GM18505 (cell line): Measurements from ENCODE around the gene ASH1L.
"Not testable (repeated sequence)": the region's sequence is repeated elsewhere in the genome, so short reads cannot be mapped to it uniquely, and the experiment has no call there.

ENCODE experiments used
- ATAC-seq: cut with Tn5 transposase; IDR thresholded peaks from one replicate; pipeline ENCODE4 v1.9.1; 2021; ENCODE audit not compliant: unreplicated experiment
- POLR2A ChIP-seq: IDR thresholded peaks from 4 replicates; pipeline ENCODE4 v1.6.1; 2011; ENCODE audit warnings: borderline replicate concordance; ENCODE audit not compliant: insufficient read depth, insufficient read length; ENCODE audit errors: extremely low read depth

The ASH1L gene, protein sequence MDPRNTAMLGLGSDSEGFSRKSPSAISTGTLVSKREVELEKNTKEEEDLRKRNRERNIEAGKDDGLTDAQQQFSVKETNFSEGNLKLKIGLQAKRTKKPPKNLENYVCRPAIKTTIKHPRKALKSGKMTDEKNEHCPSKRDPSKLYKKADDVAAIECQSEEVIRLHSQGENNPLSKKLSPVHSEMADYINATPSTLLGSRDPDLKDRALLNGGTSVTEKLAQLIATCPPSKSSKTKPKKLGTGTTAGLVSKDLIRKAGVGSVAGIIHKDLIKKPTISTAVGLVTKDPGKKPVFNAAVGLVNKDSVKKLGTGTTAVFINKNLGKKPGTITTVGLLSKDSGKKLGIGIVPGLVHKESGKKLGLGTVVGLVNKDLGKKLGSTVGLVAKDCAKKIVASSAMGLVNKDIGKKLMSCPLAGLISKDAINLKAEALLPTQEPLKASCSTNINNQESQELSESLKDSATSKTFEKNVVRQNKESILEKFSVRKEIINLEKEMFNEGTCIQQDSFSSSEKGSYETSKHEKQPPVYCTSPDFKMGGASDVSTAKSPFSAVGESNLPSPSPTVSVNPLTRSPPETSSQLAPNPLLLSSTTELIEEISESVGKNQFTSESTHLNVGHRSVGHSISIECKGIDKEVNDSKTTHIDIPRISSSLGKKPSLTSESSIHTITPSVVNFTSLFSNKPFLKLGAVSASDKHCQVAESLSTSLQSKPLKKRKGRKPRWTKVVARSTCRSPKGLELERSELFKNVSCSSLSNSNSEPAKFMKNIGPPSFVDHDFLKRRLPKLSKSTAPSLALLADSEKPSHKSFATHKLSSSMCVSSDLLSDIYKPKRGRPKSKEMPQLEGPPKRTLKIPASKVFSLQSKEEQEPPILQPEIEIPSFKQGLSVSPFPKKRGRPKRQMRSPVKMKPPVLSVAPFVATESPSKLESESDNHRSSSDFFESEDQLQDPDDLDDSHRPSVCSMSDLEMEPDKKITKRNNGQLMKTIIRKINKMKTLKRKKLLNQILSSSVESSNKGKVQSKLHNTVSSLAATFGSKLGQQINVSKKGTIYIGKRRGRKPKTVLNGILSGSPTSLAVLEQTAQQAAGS (N-terminal part only)

DNA sequence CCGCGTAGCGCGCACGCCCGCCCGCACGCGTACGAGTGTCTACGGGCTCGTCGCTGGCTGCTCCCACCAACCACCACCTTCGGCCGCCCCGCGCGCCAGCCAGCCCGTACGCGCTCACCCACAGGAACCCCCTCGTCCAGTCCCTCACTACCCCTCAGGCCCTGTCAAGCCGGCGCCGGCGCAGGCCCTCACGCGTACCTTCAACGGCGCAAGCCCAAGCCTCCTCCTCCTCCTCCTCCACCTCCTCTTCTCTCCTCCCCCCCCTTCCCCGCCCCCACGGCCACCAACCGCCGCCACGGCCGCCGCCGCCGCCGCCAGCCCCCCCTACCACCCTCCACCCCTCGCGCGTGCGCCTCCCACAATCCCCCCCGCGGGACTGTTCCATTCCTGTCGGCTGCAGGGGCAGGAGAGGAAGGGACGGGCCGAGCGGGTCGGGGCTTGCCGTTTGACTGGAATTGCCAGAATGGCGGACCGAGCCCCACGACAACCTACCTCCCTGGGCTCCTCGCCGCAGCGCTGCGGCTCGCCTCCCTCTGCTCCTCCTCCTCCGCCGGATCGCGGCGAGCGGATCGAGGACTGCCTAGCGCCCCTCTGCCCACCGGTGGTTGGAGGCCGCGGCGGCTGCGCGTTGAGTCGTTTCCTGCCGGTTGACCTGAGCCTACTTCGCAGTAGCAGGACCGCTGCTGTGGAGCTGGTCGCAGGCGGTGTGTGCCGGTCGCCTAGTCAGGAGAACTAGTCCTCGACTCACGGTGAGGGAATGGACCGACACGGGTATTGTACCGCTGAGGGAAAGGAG, at the start of gene ASH1L:
Gene ASH1L, minus strand, starts transcription at position 223 of the 796 bp plus-strand sequence. CDS start 41,284 bp downstream, outside the sequence.
- ATAC-seq, result peak; percentile 71

DNA sequence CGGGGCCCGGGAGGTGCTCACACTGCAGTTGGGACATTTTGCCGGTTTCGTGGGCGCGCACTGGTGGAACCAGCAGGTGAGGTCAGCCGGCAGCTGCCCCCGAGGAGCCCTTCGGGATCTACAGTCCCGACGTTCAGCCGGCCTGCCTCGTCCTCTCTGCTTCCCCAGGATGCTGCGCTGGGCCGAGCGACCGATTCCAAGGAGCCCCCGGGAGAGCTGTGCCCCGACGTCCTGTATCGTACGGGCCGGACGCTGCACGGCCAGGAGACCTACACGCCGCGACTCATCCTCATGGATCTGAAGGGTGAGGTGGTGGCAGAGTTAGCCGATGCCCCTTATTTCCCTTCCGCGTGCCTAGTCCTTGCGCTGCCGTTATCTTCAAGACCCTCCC, 47.6 kb upstream of the ASH1L start:
- ATAC-seq, result peak; percentile 8

More for the DNA sequence above, at the start of gene ASH1L:
- TF ChIP-seq POLR2A, result peak; percentile 99

DNA sequence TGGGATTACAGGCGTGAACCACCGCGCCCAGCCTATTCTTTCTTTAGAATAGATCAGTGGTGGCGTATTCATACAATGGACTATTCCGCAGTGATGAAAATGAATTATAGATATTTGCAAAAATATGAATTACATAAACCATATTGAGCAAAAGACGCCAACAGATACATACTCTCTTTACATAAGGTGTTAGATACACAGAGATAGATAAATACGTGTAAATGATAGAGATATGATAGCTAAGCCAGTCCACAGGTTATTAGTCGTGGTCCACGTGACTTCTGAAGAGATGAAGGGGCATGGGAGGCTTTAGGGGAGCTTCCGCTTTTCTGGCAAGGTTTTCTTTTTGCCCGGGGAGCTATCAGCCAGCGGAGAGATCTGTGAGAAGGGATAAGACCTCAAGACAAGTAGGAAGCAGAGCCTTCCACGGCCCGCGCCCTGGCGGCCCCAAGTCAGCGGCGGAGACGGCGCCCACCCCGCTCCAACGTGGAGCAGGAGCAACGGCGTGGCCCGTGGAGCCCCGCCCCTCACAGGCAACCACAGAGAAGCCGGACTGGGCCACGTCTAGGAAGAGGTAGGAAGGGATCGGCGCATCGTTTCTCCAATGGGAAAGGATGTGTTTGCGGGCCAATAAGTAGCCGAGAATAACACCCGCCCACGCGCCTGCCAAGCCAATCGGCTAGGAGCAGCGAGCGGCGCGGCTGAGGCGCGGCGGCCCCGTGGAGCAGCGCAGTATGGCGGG, 47.1 kb upstream of the ASH1L start, which contains the start of gene MSTO1:
Gene MSTO1, plus strand, starts transcription at position 704 of the 742 bp plus-strand sequence. Its CDS starts 31 bp downstream, at position 735.
- peak; percentile 79 for TF ChIP-seq POLR2A
- peak; percentile 87 for ATAC-seq

DNA sequence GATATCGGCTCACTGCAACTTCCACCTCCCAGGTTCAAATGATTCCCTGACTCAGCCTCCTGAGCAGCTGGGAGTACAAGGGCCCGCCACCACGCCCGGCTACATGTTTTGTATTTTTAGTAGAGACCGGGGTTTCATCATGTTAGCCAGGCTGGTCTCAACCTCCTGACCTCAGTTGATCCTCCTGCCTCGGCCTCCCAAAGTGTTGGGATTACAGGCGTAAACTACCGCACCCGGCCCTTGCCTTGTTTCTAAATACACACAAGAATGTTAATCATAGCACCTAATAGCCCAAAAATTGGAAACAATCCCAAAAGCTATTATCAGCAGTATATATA, 46.3 kb upstream of the ASH1L start:
- ATAC-seq, result no peak
- TF ChIP-seq POLR2A, result no peak

DNA sequence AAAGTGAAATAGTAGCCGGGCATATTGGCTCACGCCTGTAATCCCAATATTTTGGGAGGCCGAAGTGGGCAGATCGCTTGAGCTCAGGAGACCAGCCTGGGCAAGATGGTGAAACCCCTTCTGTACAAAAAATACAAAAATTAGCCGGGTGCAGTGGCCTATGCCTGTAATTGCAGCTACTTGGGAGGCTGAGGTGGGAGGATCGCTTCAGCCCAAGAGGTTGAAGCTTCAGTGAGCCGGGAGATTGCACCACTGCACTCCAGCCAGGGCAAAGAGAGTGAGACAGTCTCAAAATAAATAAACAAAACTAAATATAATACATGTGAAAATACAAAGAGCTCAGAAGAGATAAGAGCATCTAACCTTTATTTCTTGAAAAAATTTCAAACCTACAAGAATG, 45.1 kb upstream of the ASH1L start:
- TF ChIP-seq POLR2A, result no peak
- no peak for ATAC-seq

DNA sequence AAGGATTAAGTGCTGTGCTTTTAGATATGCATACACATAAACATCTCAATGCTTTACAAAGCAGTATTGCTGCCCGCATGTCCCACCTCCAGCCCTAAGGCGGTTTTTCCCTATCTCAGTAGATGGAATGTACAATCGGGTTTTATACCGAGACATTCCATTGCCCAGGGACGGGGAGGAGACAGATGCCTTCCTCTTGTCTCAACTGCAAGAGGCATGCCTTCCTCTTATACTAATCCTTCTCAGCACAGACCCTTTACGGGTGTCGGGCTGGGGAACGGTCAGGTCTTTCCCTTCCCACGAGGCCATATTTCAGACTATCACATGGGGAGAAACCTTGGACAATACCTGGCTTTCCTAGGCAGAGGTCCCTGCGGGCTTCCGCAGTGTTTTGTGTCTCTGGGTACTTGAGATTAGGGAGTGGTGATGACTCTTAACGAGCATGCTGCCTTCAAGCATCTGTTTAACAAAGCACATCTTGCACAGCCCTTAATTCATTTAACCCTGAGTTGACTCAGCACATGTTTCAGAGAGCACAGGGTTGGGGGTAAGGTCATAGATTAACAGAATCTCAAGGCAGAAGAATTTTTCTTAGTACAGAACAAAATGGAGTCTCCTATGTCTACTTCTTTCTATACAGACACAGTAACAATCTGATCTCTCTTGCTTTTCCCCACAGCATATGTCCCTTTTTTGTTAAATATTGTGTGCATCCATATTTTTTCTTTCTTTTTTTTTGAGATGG, 37.4 kb upstream of the ASH1L start:
- not testable (repeated sequence) for ATAC-seq

DNA sequence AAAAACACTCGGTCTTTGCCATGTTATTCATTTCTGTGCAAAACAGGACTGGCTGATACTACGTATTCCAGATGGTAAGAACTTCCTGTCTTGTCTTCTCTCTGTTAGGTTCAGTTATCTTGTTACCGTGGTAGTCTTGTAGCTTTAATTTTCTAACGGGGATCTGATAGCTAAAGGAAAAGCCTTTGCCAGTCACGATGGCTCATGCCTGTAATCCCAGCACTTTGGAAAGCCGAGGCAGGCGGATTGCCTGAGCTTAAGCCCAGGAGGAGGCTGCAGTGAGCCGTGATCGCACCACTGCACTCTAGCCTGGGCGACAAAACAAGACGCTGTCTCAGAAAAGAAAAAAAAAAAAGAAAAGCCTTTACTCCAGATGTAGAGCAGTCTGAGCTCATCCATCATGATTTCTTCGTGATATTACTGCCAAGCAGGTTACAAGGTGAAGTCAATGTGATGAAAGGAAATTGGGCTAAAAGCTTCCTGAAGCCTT, 36.3 kb upstream of the ASH1L start:
- ATAC-seq, result no peak
- TF ChIP-seq POLR2A, result no peak

DNA sequence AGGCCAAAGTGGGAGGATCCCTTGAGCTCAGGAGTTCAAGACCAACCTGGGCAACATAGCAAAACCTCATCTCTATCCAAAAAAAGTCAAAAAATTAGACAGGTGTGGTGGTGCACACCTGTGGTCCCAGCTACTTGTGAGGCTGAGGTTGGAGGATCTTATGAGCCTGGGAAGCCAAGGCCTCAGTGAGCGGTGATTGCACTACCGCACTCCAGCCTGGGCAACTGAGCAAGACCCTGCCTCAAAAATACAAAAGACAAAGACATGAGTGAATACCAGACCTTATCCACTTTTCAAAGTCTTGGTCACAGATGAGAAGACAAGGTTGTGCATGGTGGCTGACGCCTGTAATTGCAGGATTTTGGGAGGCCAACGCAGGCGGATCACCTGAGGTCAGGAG, 34.3 kb upstream of the ASH1L start:
- ATAC-seq, result no peak
- TF ChIP-seq POLR2A, result no peak

DNA sequence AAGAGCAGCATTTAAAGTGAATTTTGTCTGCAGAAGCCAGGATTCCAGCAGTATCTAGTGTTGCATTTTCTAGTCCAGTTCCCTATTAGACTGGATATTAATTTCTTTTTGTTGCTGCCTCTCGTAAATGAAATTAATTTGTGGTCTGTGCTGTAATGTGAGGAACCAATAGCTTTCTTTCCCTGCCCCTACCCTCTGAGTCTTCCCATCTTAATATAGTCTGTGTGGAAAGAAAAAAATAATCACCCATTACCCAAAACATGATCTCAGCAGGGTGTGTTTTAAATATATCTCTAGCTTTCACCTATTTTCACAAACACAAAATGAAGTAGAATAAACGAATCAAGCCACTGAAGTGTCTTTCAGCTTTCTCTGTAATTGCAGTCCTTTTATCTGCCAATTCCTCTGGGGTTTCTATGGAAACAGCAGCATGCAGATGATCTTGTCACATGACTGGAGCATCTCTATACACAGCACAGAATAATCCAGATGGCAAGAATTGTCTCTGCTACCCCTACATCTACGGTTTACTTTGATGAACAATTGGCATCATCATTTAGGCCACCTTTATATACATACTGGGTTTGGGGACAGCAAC, 33.4 kb upstream of the ASH1L start:
- ATAC-seq, result not testable (repeated sequence)

DNA sequence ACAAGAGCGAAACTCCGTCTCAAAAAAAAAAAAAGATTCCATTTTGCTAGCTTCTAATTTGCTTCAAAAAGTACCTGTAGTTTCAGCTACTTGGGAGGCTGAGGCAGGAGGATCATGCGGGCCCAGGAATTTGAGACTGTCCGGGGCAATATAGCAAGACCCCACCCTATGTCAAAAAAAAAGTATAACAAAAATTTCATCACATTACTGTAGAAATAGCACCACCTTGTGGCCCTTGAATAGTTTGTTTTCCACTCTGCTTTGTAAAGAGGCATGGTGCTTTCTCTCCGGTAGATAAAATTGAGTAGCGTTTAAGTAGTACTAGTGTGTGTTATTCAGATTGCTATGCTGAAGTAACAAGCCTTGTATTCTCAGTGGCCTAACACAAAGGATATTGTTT, 29.2 kb upstream of the ASH1L start:
- ATAC-seq, result no peak
- TF ChIP-seq POLR2A, result no peak

DNA sequence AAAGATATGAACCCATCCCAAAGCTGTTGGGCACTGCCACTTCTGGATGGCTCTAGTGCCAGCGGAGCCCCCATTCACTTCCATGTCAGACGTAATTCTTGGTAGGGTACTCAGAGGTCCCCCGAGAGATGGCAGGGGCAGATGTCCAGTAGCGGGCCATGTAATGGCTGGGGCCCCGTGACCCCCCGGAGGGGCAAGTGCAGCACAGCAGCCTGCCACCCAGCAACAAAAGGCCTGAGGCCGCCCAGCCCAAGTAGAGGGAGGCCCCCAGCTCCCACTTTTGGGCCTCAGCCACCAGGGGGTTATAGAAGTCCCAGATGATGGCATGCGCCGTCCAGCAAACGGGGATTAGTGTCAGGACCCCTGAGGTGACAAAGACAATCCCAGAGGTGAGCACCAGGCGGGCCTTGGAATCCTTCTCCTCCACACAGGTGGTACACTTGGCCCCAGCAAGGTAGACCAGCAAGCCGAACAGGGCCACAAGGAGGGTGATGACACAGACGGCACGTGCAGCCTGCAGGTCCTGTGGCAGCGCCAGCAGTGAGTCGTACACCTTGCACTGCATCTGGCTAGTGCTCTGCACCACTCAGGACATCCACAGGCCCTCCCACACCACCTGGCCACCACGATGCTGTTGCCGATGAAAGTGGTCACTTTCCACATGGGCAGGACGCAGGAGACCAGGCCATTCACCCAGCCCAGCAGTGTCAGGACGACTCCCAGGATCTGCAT, 28.1 kb upstream of the ASH1L start:
- not testable (repeated sequence) for ATAC-seq

DNA sequence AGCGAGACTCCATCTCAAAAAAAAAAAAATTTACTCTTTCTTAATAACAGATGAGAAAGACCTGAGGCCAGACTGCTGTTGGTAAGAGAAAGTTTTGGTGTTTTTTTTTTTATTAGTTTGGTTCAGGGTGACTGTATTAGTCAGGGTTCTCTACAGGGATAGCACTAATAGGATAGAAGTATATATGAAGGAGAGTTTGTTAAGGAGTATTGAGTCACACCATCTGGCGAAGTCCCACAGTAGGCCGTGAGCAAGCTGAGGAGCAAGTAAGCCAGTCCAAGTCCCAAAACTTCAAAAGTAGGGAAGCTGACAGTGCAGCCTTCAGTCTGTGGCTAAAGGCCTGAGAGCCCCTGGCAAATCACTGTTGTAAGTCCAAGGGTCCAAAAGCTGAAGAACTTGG, 26.7 kb upstream of the ASH1L start:
- ATAC-seq, result not testable (repeated sequence)

DNA sequence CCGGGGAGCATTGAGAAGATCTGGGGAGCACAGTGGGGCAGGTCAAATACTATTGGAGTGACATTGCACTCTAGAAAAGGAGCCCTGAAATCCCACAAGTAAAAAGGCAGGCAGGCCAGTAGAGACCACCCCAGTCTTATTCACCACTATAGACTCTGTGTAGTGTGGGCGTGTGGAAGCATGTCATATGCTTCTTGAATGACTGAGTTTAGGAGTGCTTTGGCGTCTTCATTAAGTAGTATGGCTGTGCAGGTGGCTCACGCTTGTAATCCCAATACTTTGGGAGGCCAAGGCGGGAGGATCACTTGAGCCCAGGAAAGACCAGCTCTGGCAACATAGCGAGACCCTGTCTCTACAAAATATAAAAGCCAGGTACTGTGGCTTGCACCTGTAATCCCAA, 21.2 kb upstream of the ASH1L start:
- ATAC-seq, result not testable (repeated sequence)

DNA sequence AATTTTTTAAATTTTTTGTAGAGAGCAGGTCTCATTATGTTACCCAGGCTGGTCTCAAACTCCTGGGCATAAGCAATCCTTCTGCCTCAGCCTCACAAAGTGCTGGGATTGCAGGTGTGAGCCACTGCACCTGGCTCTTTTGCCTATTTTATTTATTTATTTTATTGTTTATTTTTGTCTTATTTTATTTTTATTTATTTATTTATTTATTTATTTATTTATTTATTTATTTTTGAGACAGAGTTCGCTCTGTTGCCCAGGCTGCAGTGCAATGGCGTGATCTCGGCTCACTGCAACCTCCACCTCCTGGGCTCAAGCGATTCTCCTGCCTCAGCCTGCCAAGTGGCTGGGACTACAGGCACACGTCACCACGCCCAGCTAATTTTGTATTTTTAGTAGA, 13.0 kb upstream of the ASH1L start:
- not testable (repeated sequence) for ATAC-seq
